Measurements from ENCODE around the gene PIN4. TPM values are rescaled to one million over a fixed set of nuclear protein-coding genes. Genes with fewer than 3 reads are reported as not detected.
"Not testable (repeated sequence)": the region's sequence is repeated elsewhere in the genome, so short reads cannot be mapped to it uniquely, and the experiment has no call there.

The PIN4 gene
- total RNA-seq, 1 donor from 2014 or later = 12.0 TPM

DNA sequence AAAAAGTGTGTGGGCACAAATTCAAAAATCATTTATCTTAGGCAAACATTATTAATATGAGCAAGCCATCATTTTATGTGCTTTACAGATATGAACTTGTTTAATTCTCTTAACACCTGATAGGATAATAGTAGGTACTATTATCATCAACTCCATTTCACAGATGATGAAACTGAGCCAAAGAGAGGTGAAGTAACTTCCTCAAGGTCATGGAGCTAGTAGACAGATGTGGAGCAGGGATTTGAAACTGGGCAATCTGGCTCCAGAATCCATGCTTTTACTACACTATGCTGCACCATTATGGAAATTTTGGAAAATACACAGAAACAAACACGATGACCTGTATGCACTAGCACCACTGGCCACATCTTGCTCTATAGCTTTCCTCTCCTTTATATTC is 1.0 kb upstream of the PIN4 start:
- intact Hi-C loops (cut with DNase I) = loop anchor here (5.0 kb wide), 1 partner anchor 163 kb away; no protein-coding TSS in a partner anchor
- DNase-seq (ENCODE audit: missing footprints) (no peak), ATAC-seq (no peak)

DNA sequence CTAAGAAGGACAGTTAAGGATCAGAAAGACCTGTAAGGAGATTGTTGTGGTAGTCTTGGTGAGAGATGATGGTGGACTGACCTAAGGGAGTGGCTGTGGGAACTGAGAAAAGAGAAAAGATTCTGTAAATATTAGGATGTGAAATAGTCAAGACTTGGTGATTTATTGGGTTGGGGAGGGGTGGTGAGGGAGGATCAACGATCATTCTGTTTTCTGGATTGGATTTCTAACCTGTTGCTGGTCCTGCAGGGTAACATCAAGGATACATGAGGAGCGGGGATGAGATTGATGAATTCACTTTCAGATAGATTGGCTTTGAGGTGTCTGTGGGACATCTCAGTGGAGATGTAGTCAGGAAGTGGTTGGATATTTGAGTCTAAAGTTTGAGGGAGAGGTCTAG is 1.4 kb downstream of the PIN4 start:
- DNase-seq (ENCODE audit: missing footprints) = no peak
- intact Hi-C loops (cut with DNase I) = loop anchor here (5.0 kb wide), 1 partner anchor 166 kb away; no protein-coding TSS in a partner anchor
- ATAC-seq = no peak

DNA sequence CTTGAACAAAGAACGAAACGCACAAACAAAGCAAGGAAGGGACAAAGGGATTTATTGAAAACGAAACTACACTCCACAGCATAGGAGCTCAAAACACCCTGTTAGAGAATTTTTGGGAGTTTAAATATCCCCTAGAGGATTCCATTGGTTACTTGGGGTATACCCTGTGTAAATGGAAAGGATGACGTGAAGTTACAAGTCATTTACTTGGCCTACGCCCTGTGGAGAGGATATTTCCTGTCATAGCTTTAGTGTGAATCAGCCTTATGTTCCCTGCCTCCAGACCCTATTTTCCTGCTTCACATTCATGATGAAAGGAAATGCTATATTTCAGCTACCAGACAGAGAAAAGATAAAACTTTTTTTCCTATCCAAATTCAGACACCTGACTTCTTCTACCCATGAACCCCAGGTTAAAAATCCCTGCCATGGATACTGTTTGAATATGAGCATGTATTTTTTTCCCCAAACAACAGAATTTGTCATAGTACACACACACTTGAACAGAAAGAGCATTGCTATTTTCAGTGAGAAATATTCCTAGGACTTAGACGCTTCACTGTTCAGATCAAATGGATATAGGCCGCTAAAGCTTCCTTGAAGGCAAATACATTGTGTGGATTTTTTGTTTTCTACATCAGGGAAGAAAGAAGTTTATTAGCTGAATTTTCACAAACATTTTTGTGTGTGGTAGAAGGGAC is 20.4 kb downstream of the PIN4 start:
- no peak for ATAC-seq
- intact Hi-C loops (cut with DNase I) = no loop called here
- DNase-seq (ENCODE audit: missing footprints) = no peak

DNA sequence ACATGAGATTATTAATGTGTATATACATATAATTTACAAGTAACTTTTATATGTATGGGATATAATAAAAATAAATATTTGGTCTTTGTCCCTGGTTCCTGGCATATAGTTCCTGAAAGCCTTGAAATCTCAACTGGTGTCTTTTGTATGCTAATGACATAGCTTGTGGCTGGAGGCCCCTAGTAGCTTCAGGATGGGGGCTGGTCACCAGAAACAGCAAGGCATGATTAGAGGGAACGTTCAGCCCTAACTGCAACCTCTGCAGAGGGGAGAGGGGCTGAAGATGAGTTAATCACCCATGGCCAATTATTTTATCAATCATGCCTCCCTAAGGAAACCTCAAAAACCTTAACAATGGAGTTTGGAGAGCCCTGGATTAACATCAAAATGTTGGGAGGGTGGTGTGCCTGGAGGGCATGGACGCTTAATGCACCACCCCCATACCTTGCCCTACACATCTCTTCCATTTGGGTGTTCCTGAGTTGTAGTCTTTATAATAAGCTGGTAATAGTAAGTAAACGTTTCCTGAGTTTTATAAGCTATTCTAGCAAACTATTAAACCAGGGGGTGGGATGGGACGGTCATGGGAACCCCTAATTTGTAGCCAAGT is 21.3 kb downstream of the PIN4 start:
- ATAC-seq = no peak
- no peak for DNase-seq (ENCODE audit: missing footprints)
- intact Hi-C loops (cut with DNase I) = no loop called here

DNA sequence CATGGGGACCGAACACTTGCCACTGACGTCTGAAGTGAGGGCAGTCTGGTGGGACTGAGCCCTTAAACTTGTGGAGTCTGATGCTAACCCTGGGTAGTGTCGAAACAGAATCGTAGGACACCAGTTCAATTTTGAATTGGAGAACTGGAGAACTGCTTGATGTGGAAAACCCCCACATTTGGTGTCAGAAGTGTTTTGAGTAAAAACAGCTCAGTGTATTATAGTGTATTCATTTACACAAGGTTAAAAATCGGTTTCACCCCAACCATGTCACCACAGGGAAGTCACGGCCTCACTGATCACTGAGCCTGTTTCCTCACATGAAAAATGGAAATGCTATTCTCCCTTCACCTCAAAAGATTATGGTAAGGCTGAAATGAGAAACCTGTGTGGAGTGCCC is 21.9 kb downstream of the PIN4 start:
- no peak for DNase-seq (ENCODE audit: missing footprints)

DNA sequence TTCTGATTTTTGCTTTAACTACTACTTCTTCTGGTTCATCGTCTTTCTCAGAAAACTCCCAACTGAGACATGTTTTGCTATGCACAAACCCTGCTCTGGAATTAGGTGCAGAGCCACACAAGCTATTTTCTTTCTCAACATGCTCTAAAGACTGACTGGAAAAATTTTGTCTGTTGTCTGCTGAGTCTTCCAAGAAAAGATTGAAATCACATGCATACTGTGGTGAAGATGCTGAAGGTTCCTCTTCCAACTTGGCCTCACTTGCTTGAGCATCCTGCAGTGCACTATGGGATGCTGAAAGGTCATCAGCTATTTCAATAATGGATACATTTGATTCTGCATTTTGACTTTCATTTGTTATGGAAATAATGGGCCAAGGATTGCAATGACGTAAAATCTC is 24.1 kb downstream of the PIN4 start:
- intact Hi-C loops (cut with DNase I) = no loop called here
- DNase-seq (ENCODE audit: missing footprints) (no peak), ATAC-seq (no peak)

More for the DNA sequence above, 21.9 kb downstream of the PIN4 start:
- no peak for ATAC-seq
- intact Hi-C loops (cut with DNase I) = no loop called here

DNA sequence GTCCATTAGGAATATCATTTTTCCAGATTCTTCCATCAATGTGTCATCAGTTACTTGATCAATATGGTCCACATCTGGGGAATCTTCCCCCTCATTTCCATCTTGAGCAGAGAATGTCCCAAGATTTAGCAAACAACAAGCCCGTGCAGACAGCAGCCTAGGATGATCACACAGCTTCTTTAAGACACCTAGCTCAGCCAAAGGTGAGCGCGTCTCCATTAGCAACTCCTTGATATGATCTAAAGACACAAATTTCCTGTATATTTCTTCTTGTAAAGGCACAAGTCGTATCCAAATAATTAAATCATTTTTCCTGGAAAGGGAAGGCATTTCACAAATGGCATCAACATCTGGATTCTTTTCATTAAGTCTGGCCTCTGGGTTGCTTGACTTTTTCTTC is 25.8 kb downstream of the PIN4 start:
- intact Hi-C loops (cut with DNase I) = no loop called here
- DNase-seq (ENCODE audit: missing footprints) (no peak), ATAC-seq (no peak)

DNA sequence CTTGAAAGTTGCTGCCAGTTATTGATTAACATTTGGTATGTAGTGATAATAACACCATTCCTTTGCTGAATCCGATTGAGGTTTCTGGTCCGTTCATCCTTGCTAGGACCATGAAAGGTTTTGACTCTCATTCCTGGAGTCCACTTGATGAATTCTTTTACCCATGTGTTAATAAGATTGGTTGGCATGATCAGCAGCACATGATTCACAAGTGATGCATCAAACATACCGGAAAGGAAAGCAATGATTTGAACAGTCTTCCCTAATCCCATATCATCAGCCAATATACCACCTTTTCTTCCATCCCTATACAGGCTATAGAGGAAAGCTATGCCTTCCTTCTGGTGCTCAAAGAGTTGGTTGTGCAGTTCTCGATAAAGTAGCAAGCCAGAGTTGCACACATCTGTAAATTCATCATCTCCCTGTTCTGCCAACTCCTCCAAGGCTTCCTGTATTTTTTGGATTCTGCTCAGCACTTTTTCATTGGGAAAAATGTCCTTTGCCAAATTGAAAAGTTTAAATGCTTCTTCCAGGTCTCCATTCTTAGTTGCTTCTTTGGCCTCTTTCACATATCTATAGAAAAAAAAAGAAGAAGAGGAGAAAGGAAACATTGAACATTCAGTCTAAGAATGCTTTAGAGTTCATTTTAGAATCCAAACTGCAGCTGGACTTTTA is 26.7 kb downstream of the PIN4 start:
- intact Hi-C loops (cut with DNase I) = no loop called here
- DNase-seq (ENCODE audit: missing footprints) = no peak
- ATAC-seq = no peak

DNA sequence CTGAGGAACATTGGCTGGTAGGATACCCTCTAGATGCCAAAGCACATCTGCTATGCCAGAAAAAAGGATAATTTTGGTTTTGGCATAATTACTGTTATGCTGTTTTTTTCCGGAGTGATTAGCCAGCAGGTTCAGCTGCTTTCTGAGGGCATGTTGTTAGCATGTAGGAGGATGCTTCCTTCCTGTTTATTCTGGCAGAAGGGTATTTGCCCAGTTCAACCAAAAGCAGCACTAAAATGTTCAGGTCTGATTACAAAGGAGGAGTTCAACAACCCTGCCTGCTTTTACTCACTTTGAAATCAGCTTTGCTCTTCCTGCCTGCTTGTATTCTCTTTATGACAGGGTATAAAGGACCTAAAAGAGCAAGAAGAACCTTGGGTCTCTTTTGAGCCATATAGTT is 35.4 kb downstream of the PIN4 start:
- intact Hi-C loops (cut with DNase I) = no loop called here
- DNase-seq (ENCODE audit: missing footprints) (no peak), ATAC-seq (no peak)

DNA sequence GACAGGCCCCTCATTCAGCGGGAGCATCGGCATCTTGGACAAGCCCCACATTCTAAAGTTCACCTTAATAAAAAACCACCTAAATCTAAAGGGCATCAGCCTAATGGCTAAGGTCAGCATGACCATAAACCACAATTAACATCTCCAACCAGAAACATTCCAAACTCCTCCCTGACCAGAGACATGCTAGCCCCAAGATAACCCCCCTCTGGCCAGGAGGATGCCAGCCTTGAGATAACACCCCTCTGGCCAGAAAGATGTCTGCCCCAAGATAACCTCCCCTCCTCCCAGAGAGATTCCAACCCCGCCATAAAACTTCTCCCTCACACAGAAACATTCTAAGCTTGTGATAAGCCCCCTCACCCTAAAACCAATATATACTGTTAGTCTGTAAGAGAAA is 38.8 kb downstream of the PIN4 start:
- intact Hi-C loops (cut with DNase I); DNase-seq (ENCODE audit: missing footprints); ATAC-seq: not testable (repeated sequence)

DNA sequence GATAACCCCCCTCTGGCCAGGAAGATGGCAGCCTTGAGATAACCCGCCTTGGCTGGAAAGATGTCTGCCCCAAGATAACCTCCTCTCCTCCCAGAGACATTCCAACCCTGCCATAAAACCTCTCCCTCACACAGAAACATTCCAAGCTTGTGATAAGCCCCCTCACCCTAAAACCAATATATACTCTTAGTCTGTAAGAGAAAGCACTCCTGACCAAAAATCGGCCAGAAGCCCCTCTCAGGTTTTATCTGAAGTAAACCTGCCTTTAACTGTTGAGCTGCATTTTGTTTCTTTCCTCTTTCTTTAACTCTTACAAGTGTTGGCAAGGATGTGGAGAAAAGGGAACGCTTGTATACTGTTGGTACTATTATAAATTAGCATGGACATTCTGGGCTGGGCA is 48.7 kb downstream of the PIN4 start:
- ATAC-seq (no peak), DNase-seq (ENCODE audit: missing footprints) (no peak)
- intact Hi-C loops (cut with DNase I) = no loop called here

DNA sequence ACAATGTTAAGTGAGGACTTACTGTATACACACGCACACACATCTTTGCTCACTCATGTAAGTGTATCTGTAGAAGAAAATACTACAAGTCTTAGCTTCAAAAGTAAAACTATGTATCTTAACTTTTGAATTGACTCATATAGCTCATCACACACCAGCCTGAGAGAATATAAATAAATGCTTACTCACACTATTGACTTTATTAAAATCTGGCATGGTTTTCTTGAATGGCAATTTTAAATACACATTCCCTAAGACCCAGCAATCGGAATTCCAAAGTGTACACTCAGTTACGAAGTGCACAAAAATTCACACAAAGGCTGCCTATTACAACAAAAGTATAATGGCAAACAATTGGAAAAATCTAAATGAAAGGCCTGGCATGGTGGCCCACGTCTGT is 55.3 kb downstream of the PIN4 start:
- DNase-seq (ENCODE audit: missing footprints) (no peak), ATAC-seq (no peak)
- intact Hi-C loops (cut with DNase I) = no loop called here

DNA sequence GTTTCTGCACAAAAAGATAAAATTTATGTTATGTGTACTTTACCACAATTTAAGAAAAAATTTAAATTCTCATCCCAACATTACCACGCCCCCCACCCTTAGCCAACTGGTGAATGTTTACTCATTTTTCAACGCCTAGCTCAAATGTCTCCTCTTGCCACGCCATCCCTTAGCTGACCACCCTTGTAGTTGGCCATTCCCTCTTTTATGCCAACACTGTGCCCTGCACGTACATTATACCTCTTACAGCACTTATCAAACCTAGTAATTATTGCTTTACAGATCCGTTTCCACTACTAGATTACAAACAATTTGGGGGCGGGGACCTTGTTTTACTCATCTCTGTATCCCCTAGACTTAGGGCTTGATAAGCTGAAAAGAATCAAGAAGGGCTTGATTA is 56.6 kb downstream of the PIN4 start:
- DNase-seq (ENCODE audit: missing footprints) (no peak), ATAC-seq (no peak)
- intact Hi-C loops (cut with DNase I) = no loop called here

DNA sequence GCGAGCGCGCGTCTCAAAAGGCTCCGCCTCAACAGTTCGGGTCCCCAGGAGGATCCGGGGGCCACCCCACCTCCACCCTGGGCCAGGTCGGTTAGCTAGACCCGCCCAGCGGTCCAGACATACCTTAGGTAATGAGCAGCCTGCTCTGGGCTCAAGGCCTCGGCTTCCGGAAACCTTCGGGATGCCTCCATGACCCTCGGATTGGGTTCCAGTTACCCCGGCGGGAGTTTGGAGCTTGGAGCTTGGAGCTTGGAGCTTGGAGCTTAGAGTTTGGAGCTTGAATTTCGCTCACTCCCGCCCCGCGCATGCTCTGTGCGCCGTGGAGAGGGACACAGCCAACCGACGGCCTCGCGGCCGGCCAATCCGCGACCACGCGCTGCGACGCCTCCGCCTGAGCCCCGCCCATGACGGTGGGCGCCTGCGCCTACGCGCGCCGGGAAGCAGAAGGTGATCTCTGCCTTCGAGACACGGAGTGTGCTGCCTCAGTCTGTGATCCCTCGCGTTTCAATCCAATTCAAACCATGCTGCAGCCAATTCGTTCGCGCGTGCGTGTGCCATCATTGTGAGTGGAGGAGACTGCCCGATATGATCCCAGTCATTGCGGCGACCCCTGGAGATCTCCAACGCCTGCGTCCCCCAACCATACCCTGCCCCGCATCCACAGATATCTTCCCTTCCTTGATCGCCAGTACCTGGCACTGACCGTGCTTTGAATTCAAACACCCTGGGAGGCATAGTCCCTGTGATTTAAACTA is 57.3 kb downstream of the PIN4 start, which contains the start of gene ERCC6L:
Gene ERCC6L (minus strand): TSS at position 307 of the 755 bp plus-strand sequence. CDS start 116 bp downstream, at position 191.
- ATAC-seq = peak; percentile 100
- DNase-seq (ENCODE audit: missing footprints) = peak; percentile 94
- intact Hi-C loops (cut with DNase I) = no loop called here

DNA sequence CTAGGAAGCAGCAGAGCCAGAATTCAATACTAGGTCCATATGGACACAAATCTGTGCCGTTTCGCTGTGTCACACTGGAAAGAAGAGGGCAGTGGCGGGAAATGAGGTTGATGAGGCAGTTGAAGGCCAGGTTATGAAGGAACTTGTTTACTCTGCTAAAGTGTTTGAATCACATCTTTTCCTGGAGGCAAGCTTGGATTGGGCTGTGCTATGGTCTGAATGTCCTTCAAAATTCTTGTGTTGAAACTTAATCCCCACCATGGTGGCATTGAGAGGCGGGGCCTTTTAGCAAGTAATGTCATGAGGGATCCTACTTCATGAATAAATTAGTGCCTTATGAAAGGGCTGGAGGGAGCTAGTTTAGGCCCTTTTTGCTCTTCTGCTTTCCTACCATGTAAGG is 59.4 kb downstream of the PIN4 start:
- no peak for ATAC-seq
- intact Hi-C loops (cut with DNase I) = loop anchor here (5.0 kb wide), 1 partner anchor 36 kb away; the partner anchor contains the start of gene RPS4X
- no peak for DNase-seq (ENCODE audit: missing footprints)

DNA sequence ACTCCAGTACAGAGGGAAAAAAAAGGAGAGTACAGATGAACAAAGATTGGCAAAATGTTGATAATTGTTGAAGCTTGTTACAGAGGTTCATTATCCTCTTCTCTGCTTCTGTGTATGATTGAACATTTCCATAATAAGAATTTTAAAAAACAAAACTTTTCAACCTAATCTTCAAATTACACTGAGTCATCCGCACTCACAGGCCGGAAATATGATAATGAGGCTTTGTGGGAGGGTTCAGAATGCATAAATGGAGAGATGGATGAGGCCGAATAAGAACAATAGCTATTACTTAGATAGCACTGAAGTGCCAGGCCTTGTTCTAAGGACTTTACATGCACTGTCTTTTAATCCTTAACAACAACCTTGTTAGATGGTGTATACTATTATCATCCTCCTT is 61.9 kb downstream of the PIN4 start:
- intact Hi-C loops (cut with DNase I) = loop anchor here (5.0 kb wide), 1 partner anchor 34 kb away; the partner anchor contains the start of gene RPS4X
- DNase-seq (ENCODE audit: missing footprints) = no peak
- no peak for ATAC-seq

DNA sequence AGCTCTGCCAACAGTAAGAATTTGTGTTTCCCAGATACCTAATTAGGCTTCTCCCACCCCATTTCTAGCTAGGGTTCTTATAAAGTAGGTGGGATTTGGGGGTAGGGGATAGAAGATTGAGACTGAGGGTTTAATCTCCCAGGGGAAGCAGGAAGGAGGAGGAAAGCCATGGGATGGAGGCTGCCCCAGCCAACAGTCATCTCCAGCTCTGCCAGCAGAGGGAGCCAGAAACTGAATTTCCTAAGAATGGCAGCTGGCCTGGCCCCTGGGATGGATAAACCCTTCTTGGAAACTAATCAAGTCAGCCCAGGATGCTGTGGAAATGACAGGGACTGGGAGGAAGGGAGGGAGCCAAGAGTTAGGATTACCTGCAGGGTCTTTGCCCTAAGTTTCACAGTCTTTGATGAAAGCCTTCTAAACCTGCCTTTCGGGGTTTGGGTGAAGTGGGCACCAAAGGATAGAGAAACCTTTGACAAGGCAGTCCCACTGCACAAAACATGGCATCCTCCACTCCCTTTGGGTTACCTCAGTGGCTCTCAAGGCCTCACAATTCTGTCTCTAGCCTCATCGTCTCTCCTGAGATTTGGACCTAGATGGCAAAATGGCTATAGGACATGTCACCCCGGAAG is 64.0 kb downstream of the PIN4 start:
- DNase-seq (ENCODE audit: missing footprints) = no peak
- intact Hi-C loops (cut with DNase I) = loop anchor here (2.0 kb wide), 1 partner anchor 297 kb away; no protein-coding TSS in a partner anchor
- ATAC-seq = peak; percentile 57

DNA sequence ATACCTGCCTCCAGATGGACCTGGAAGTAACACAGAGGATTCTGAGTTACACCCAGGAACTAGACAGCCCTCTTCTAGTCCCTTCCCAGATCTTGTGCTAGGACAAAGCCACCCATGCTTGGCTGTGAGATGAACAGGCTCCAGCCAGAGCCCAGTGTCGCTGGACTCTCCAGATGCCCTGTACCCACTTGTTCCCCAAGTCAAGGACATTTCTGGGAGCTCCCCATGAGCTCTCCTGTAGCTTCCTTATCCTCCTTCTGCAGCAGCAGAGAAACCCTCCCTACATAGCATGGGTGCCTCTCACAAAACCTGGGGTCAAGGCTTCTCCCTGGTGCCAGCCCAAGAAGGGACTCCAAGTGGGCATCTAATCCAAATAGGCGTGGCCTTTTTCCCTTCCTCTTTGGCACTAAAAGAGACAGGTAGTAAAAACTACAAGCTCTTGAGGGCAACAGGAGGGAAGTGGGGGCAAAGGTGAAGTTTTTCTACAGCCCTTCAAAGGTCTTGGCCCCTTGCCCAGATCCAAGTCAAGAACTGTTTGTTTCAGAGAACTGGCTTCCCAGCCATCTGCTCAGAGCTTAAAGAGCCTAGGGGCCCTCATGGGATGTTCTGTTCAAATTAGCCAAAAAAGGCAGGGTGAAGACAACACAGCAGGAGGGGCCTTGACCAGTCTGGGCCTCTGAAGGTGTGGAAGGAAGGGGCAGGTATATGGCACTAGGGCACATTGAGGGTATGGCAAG is 65.8 kb downstream of the PIN4 start:
- intact Hi-C loops (cut with DNase I) = no loop called here
- DNase-seq (ENCODE audit: missing footprints) (no peak), ATAC-seq (no peak)
